SU-DHL-6 (cell line): ENCODE data around the gene NLRP3.

ENCODE experiments used
- H2AFZ ChIP-seq: fragments of 200-600 bp; sonication (generic); 2 replicates; pipeline ENCODE4 v1.6.1; 2014; ENCODE audit warnings: low read depth, mild to moderate bottlenecking, moderate library complexity, mixed read lengths, antibody characterized with exemption, low read length; ENCODE audit not compliant: severe bottlenecking
- H3F3A ChIP-seq: fragments of 200-600 bp; shearing (Covaris generic); 2 replicates; pipeline ENCODE4 v1.6.0; 2016; ENCODE audit warnings: antibody characterized with exemption, mild to moderate bottlenecking; ENCODE audit not compliant: insufficient read depth
- H3K27ac ChIP-seq: fragments of 200-600 bp; sonication (generic); 2 replicates; pipeline ENCODE4 v1.5.1; 2016; ENCODE audit warnings: low read depth, mild to moderate bottlenecking, low read length, moderate library complexity, mixed read lengths
- H3K27me3 ChIP-seq: fragments of 200-600 bp; sonication (generic), shearing (Covaris generic); 2 replicates; pipeline ENCODE4 v1.6.0; 2014; ENCODE audit warnings: mild to moderate bottlenecking, low read length
- H3K36me3 ChIP-seq: fragments of 200-600 bp; sonication (generic); 2 replicates; pipeline ENCODE4 v1.6.1; 2014; ENCODE audit warnings: mild to moderate bottlenecking, low read length, mixed read lengths
- H3K4me2 ChIP-seq: fragments of 300-600, 200-600 bp; shearing (Covaris generic), sonication (generic); 2 replicates; pipeline ENCODE4 v1.6.0; 2014; ENCODE audit warnings: low read length, low read depth, mild to moderate bottlenecking; ENCODE audit not compliant: poor library complexity, severe bottlenecking
- H3K4me3 ChIP-seq: fragments of 200-600 bp; sonication (generic); 2 replicates; pipeline ENCODE4 v1.5.1; 2014; ENCODE audit warnings: antibody characterized with exemption, low read length, mild to moderate bottlenecking, mixed read lengths; ENCODE audit not compliant: insufficient read depth, poor library complexity, severe bottlenecking
- H3K79me2 ChIP-seq: fragments of 200-600 bp; sonication (generic); 2 replicates; pipeline ENCODE4 v1.6.1; 2014; ENCODE audit warnings: mild to moderate bottlenecking, low read length, moderate library complexity; ENCODE audit not compliant: insufficient read depth
- H3K9ac ChIP-seq: fragments of 200-600 bp; sonication (generic); 2 replicates; pipeline ENCODE4 v1.7.0; 2014; ENCODE audit warnings: mild to moderate bottlenecking, low read length
- H3K9me2 ChIP-seq: fragments of 200-600 bp; sonication (generic); replicated peaks from 2 replicates; pipeline ENCODE4 v1.6.1; 2014; ENCODE audit warnings: low read length; ENCODE audit not compliant: insufficient read depth
- H3K9me3 ChIP-seq: fragments of 200-600 bp; sonication (generic); 2 replicates; pipeline ENCODE4 v1.6.1; 2014; ENCODE audit warnings: low read length, mixed read lengths; ENCODE audit not compliant: insufficient read depth
- H4K20me1 ChIP-seq: fragments of 200-600 bp; sonication (generic); 2 replicates; pipeline ENCODE4 v1.6.1; 2014; ENCODE audit warnings: low read depth, mild to moderate bottlenecking, antibody characterized with exemption, low read length, moderate library complexity, mixed read lengths
- EZH2phosphoT487 ChIP-seq: fragments of 200-600 bp; sonication (generic), shearing (Covaris generic); conservative IDR thresholded peaks from 2 replicates; pipeline ENCODE4 v1.6.1; 2018; ENCODE audit warnings: mild to moderate bottlenecking, antibody characterized with exemption, low read length, moderate library complexity, mixed read lengths
- TF ChIP-seq, protein P1 (sequence below): fragments of 200-600 bp; sonication (generic); IDR thresholded peaks from one replicate; pipeline ENCODE4 v1.5.1; 2017; ENCODE audit warnings: antibody characterized with exemption, mild to moderate bottlenecking, low read length, moderate library complexity; ENCODE audit not compliant: insufficient read depth, poor library complexity, severe bottlenecking

NLRP3 gene

DNA sequence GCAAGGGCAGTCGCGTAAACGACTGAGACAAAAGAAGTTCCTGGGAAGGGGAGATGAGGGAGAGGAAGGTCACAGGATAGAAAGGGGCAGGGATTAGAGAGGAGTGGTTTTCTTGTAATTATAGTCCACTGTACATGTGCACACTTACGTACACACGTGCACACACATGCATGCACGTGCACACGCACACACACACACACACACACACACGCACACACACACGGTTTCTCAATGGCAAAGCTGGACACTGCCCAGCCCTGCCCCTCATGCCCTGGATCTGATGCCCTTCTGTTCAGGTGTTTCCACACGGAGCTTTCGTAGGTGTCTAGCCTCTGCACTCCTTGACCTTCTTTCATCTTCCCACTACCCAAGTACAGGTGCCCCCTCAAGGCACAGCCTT lies 38.0 kb downstream of the NLRP3 start:
- Histone ChIP-seq H3F3A (no peaks in the 10 kb centered on the region), H3K4me2 (no peak overlapping the region), H4K20me1 (no peaks in the 10 kb centered on the region), H3K4me3 (no peak overlapping the region), H3K79me2 (no peaks in the 10 kb centered on the region), H3K27me3 (no peaks in the 10 kb centered on the region), H2AFZ (no peak overlapping the region), H3K9me3 (no peaks in the 10 kb centered on the region), H3K9me2 (no peaks in the 10 kb centered on the region), H3K9ac (no peak overlapping the region), H3K27ac (no peak overlapping the region), H3K36me3 (no peaks in the 10 kb centered on the region)
- TF ChIP-seq, protein P1, sequence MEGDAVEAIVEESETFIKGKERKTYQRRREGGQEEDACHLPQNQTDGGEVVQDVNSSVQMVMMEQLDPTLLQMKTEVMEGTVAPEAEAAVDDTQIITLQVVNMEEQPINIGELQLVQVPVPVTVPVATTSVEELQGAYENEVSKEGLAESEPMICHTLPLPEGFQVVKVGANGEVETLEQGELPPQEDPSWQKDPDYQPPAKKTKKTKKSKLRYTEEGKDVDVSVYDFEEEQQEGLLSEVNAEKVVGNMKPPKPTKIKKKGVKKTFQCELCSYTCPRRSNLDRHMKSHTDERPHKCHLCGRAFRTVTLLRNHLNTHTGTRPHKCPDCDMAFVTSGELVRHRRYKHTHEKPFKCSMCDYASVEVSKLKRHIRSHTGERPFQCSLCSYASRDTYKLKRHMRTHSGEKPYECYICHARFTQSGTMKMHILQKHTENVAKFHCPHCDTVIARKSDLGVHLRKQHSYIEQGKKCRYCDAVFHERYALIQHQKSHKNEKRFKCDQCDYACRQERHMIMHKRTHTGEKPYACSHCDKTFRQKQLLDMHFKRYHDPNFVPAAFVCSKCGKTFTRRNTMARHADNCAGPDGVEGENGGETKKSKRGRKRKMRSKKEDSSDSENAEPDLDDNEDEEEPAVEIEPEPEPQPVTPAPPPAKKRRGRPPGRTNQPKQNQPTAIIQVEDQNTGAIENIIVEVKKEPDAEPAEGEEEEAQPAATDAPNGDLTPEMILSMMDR, result no peak
- no peak for TF ChIP-seq EZH2phosphoT487

DNA sequence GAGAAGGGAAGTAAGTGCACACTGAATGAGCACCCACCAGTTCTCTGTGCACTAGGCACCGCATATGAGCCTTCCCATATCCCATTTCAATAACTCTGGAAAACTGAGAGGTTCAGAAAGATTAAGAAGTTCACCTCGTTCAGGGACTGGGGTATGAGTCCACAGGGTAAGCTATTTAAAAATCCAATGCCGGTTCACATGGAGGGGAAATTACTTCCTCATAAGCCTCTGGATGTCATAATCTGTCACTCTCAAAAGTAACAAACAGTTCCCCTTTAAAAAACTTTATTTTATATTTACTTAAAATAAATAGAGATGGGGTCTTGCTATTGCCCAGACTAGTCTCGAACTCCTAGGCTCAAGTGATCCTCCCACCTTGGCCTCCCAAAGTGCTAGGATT lies 40.0 kb downstream of the NLRP3 start:
- no peaks in the 10 kb centered on the region for H3F3A ChIP-seq
- H3K4me3 ChIP-seq, result no peak overlapping the region
- no peak overlapping the region for H3K27ac ChIP-seq
- H3K4me2 ChIP-seq, result no peak overlapping the region
- no peaks in the 10 kb centered on the region for H3K9me3 ChIP-seq
- no peak overlapping the region for H3K9ac ChIP-seq
- TF ChIP-seq, protein P1, result no peak
- TF ChIP-seq EZH2phosphoT487, result no peak
- H3K27me3 ChIP-seq, result no peaks in the 10 kb centered on the region
- H4K20me1 ChIP-seq, result no peaks in the 10 kb centered on the region
- no peaks in the 10 kb centered on the region for H3K36me3 ChIP-seq
- no peaks in the 10 kb centered on the region for H3K9me2 ChIP-seq
- no peak overlapping the region for H2AFZ ChIP-seq
- no peaks in the 10 kb centered on the region for H3K79me2 ChIP-seq

DNA sequence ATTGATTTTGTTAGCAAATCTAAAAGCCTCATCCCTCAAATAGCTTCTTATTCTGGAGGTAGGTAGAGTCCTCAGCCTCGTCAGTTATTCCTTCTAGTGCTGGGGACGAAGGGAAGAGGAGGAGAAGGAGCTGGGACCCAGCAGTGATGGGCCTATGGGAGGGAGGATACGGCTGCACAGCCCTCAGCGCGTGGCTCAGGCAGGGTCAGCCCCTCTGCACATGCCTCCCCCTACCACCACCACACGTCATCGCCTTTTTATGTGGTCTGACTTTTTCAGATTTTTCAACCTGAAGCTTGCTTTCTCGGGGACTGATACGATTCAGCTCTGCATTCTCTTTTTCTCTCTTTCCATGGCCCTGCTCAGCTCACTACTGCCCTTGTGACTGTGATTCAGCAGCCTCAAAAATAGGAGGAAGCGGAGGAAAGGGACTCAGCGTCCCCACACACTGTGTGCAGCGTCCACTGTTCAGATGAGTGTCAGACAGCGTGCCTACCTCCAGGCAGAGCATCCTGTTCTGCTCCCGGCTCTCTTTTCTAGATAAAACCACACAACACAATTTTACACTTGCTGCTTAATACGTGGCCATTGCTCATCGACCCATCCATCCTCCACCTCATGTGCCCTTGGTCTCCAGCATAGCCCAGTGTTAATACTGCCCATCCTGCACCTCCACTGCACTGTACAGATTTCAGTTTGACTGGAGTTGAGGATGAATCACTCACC lies 41.1 kb downstream of the NLRP3 start:
- Histone ChIP-seq H3K9me2 (no peaks in the 10 kb centered on the region), H3K4me3 (no peak overlapping the region), H3K4me2 (no peak overlapping the region), H3F3A (no peaks in the 10 kb centered on the region), H3K9me3 (no peaks in the 10 kb centered on the region), H3K27me3 (no peaks in the 10 kb centered on the region), H3K36me3 (no peaks in the 10 kb centered on the region), H4K20me1 (no peaks in the 10 kb centered on the region), H3K27ac (no peak overlapping the region), H3K9ac (no peak overlapping the region), H2AFZ (no peak overlapping the region), H3K79me2 (no peaks in the 10 kb centered on the region)
- no peak for TF ChIP-seq EZH2phosphoT487
- TF ChIP-seq, protein P1, result no peak
